A549 (cell line): Measurements from ENCODE around the gene TTI1. TPM values are rescaled to one million over a fixed set of nuclear protein-coding genes. Genes with fewer than 3 reads are reported as not detected.

Source experiments
- ATAC-seq, 2 experiments: fragments of 200-7000 bp in 1 of 2; fragments of >200 bp in 1 of 2; cut with Nextera tagmentation in 1 of 2; cut with Tn5 transposase in 1 of 2; 3 replicates each; pipeline versions ENCODE4 v1.8.0 to v1.9.1; 2018 to 2020; ENCODE audit warnings: mild to moderate bottlenecking in 1 of 2, moderate library complexity in 1 of 2
- CTCF ChIA-PET: fragments of 300-600 bp; sonication (Branson Sonifier 250); formaldehyde crosslinking; extraction: SDS; loops from one replicate; lab custom pipeline; 2021; ENCODE audit warnings: antibody characterized with exemption, inconsistent platforms; lab: Yijun Ruan, JAX
- POLR2A ChIA-PET: fragments of 350-600 bp; formaldehyde crosslinking; extraction: SDS; loops from one replicate; lab custom pipeline; 2021; ENCODE audit warnings: antibody characterized with exemption, inconsistent platforms; lab: Yijun Ruan, JAX
- DNase-seq, 2 experiments: peaks; one replicate each; pipeline versions ENCODE4 v3.0.0 to v3.0.0-alpha.2; 2011 to 2016; ENCODE audit warnings: low read depth in 1 of 2, low spot score in 1 of 2
- FAIRE-seq: peaks from 2 replicates; lab custom pipeline; 2011; peaks lifted over from hg19 to GRCh38; lab: Jason Lieb, UNC
- H3K27ac ChIP-seq, 2 experiments: fragments of >200 bp; sonication (Bioruptor Twin); formaldehyde crosslinking; 3 replicates each; pipeline ENCODE4 v1.5.1; 2016 to 2017
- H3K4me1 ChIP-seq: fragments of >200 bp; sonication (Bioruptor Twin); formaldehyde crosslinking; 3 replicates; pipeline ENCODE4 v1.6.1; 2016
- H3K4me2 ChIP-seq: fragments of >200 bp; sonication (Bioruptor Twin); formaldehyde crosslinking; 3 replicates; pipeline ENCODE4 v1.6.1; 2016
- H3K4me3 ChIP-seq: fragments of >200 bp; sonication (Bioruptor Twin); formaldehyde crosslinking; 3 replicates; pipeline ENCODE4 v1.5.1; 2016
- H3K9me3 ChIP-seq: fragments of >200 bp; sonication (Bioruptor Twin); formaldehyde crosslinking; 3 replicates; pipeline ENCODE4 v1.6.1; 2016
- BCL3 ChIP-seq: fragments of >200 bp; sonication (Bioruptor Twin); formaldehyde crosslinking; IDR thresholded peaks from 3 replicates; pipeline ENCODE4 v1.6.1; 2016
- BHLHE40 ChIP-seq: IDR thresholded peaks from 2 replicates; pipeline ENCODE4 v1.6.1; 2012; ENCODE audit warnings: low read depth, low read length, inconsistent platforms
- CBX8 ChIP-seq: fragments of 200-600 bp; sonication (generic); IDR thresholded peaks from 2 replicates; pipeline ENCODE4 v1.6.1; 2016
- EHF ChIP-seq: fragments of 250-450 bp; sonication (Bioruptor Pico); IDR thresholded peaks from 2 replicates; pipeline ENCODE4 v1.5.0; 2020; ENCODE audit warnings: mild to moderate bottlenecking
- ELK1 ChIP-seq: fragments of 150-350 bp; IDR thresholded peaks from 2 replicates; pipeline ENCODE4 v1.6.1; 2014; ENCODE audit warnings: low read depth, mild to moderate bottlenecking, low read length
- ESRRA ChIP-seq: fragments of 150-350 bp; IDR thresholded peaks from 2 replicates; pipeline ENCODE4 v1.6.1; 2014; ENCODE audit warnings: mild to moderate bottlenecking, low read length, borderline replicate concordance
- GATA3 ChIP-seq: IDR thresholded peaks from 2 replicates; pipeline ENCODE4 v1.6.1; 2012; ENCODE audit warnings: borderline replicate concordance
- HOXA7 ChIP-seq: fragments of 250-450 bp; sonication (Bioruptor Pico); IDR thresholded peaks from 2 replicates; pipeline ENCODE4 v1.5.0; 2020; ENCODE audit warnings: mild to moderate bottlenecking, moderate library complexity
- JUN ChIP-seq, 2 experiments: fragments of >200 bp; sonication (Bioruptor Twin); formaldehyde crosslinking; IDR thresholded peaks; 2 replicates in 1 of 2; 3 replicates in 1 of 2; pipeline ENCODE4 v1.6.1; 2016 to 2017
- KDM5A ChIP-seq: fragments of 200-600 bp; sonication (generic); IDR thresholded peaks from 2 replicates; pipeline ENCODE4 v1.6.1; 2016; ENCODE audit warnings: antibody characterized with exemption, mild to moderate bottlenecking
- MAX ChIP-seq: IDR thresholded peaks from 2 replicates; pipeline ENCODE4 v1.6.1; 2012
- MAZ ChIP-seq: fragments of 150-350 bp; IDR thresholded peaks from 2 replicates; pipeline ENCODE4 v1.6.1; 2014; ENCODE audit warnings: antibody characterized with exemption, low read depth, low read length, borderline replicate concordance
- NFE2L2 ChIP-seq: fragments of 150-350 bp; conservative IDR thresholded peaks from 2 replicates; pipeline ENCODE4 v1.6.1; 2014; ENCODE audit warnings: low read length
- NR3C1 ChIP-seq: fragments of >200 bp; sonication (Bioruptor Twin); formaldehyde crosslinking; IDR thresholded peaks from 3 replicates; pipeline ENCODE4 v1.6.1; 2017
- PBX3 ChIP-seq: IDR thresholded peaks from 2 replicates; pipeline ENCODE4 v1.6.1; 2012
- POLR2AphosphoS2 ChIP-seq: conservative IDR thresholded peaks from 2 replicates; pipeline ENCODE4 v1.6.1; 2012; ENCODE audit warnings: low read length, improper control_type of control experiment, inconsistent platforms
- RCOR1 ChIP-seq: fragments of 150-350 bp; IDR thresholded peaks from 2 replicates; pipeline ENCODE4 v1.6.1; 2014; ENCODE audit warnings: antibody characterized with exemption, low read length, low read depth
- REST ChIP-seq: fragments of 200-600 bp; sonication (generic); IDR thresholded peaks from 2 replicates; pipeline ENCODE4 v1.6.1; 2016; ENCODE audit warnings: antibody characterized with exemption, mild to moderate bottlenecking, moderate library complexity
- RNF2 ChIP-seq: fragments of 200-600 bp; sonication (generic); IDR thresholded peaks from 2 replicates; pipeline ENCODE4 v1.6.1; 2016; ENCODE audit warnings: low read depth, mild to moderate bottlenecking, antibody characterized with exemption, moderate library complexity, borderline replicate concordance
- SREBF2 ChIP-seq: fragments of 450-650 bp; IDR thresholded peaks from 2 replicates; pipeline ENCODE4 v1.6.1; 2014; ENCODE audit warnings: mild to moderate bottlenecking, moderate library complexity
- ZFP36 ChIP-seq: fragments of 450-650 bp; IDR thresholded peaks from 2 replicates; pipeline ENCODE4 v1.6.1; 2014; ENCODE audit warnings: borderline replicate concordance; ENCODE audit not compliant: partially characterized antibody
- ZSCAN20 ChIP-seq: fragments of 250-450 bp; sonication (Bioruptor Pico); IDR thresholded peaks from 2 replicates; pipeline ENCODE4 v1.8.0; 2022; ENCODE audit warnings: mild to moderate bottlenecking, moderate library complexity
- WGBS: methylation state at CpG from one replicate; pipeline ENCODE4 v1.1.6; 2017; ENCODE audit errors: missing lambda C conversion rate; 5-methylcytosine and 5-hydroxymethylcytosine counted together
- polyA plus RNA-seq, 4 experiments: library from polyadenylated mRNA; depleted of rRNA in 3 of 4; stranded (reverse); fragments of >200 nt; fragmentation: RNase III in 1 of 4; extraction: RNeasy Plus Mini Kit Qiagen cat#74134 plus additional on column Dnase treatment in 1 of 4; gene quantifications; 2 replicates in 3 of 4; 3 replicates in 1 of 4; pipeline ENCODE4 v1.2.3, GENCODE V29; 2011 to 2017

The TTI1 gene
- polyA plus RNA-seq, 2 of the 4 experiments (the other 2 are of a cell fraction), result 20.6 to 27.9 TPM

GRCh38 chr20:37938181-37938750 lies 95.0 kb downstream of the TTI1 start:
- H3K4me3 ChIP-seq, result no peak overlapping the region
- no peak for ATAC-seq
- no peak for FAIRE-seq
- H3K9me3 ChIP-seq, result no peaks in the 10 kb centered on the region
- POLR2A ChIA-PET, result no interaction called here
- H3K4me2 ChIP-seq, result no peak overlapping the region
- H3K27ac ChIP-seq, result no peak overlapping the region
- H3K4me1 ChIP-seq, result no peaks in the 10 kb centered on the region
- 86% methylated on average over 6 of the region's 12 CpGs for WGBS
- no peak for TF ChIP-seq GATA3
- TF ChIP-seq HOXA7, result no peak
- TF ChIP-seq CBX8, result no peak
- no peak for TF ChIP-seq BHLHE40
- no peak for TF ChIP-seq JUN (IDR thresholded peaks at IDR 0.05)
- TF ChIP-seq NFE2L2, result no peak
- no peak for TF ChIP-seq REST
- no peak for TF ChIP-seq ZSCAN20 (CRISPR knock-in tag)
- TF ChIP-seq MAZ, result no peak
- TF ChIP-seq RNF2, result no peak
- DNase-seq, result no peak
- CTCF ChIA-PET, result interaction anchor here (1.8 kb wide), 1 partner anchor 374 kb away, joined by 5 read pairs; no protein-coding TSS in a partner anchor

GRCh38 chr20:37937686-37938085 lies 95.6 kb downstream of the TTI1 start:
- Histone ChIP-seq H3K4me3 (no peak overlapping the region), H3K4me2 (no peak overlapping the region), H3K9me3 (no peaks in the 10 kb centered on the region), H3K27ac (no peak overlapping the region), H3K4me1 (no peaks in the 10 kb centered on the region)
- CTCF ChIA-PET, result interaction anchor here (1.4 to 1.8 kb wide), 2 partner anchors 120 to 373 kb away, joined by 5 read pairs; no protein-coding TSS in a partner anchor
- FAIRE-seq, result no peak
- no peak for ATAC-seq
- no peak for TF ChIP-seq MAX
- peak; percentile 45 for TF ChIP-seq ZFP36
- WGBS, result 73% methylated on average over 4 of the region's 4 CpGs
- POLR2A ChIA-PET, result no interaction called here
- DNase-seq, result no peak

- ATAC-seq, result no peak
- Histone ChIP-seq H3K4me1 (no peaks in the 10 kb centered on the region), H3K9me3 (no peaks in the 10 kb centered on the region), H3K27ac (no peak overlapping the region), H3K4me2 (no peak overlapping the region), H3K4me3 (no peak overlapping the region)
- TF ChIP-seq JUN (IDR thresholded peaks at IDR 0.05), result no peak
- DNase-seq, result no peak
- no peak for FAIRE-seq
- POLR2A ChIA-PET, result no interaction called here
- CTCF ChIA-PET, result interaction anchor here (1.4 kb wide), 1 partner anchor 121 kb away, joined by 5 read pairs; no protein-coding TSS in a partner anchor
- WGBS, result 77% methylated on average over 8 of the region's 8 CpGs
Measured at GRCh38 chr20:37936451-37936850, 96.8 kb downstream of the TTI1 start.

- Histone ChIP-seq H3K4me1 (no peaks in the 10 kb centered on the region), H3K4me3 (no peak overlapping the region), H3K4me2 (no peak overlapping the region), H3K9me3 (no peaks in the 10 kb centered on the region), H3K27ac (no peak overlapping the region)
- ChIA-PET CTCF (no interaction called here), POLR2A (no interaction called here)
- ATAC-seq, result no peak
- no peak for DNase-seq
- FAIRE-seq, result no peak
- WGBS, result 86% methylated on average over 10 of the region's 10 CpGs
- TF ChIP-seq MAZ (no peak), KDM5A (no peak), JUN (IDR thresholded peaks at IDR 0.05) (no peak), BCL3 (no peak), PBX3 (no peak), HOXA7 (no peak), POLR2AphosphoS2 (no peak), EHF (CRISPR knock-in tag) (no peak), SREBF2 (no peak), ZSCAN20 (CRISPR knock-in tag) (no peak), RNF2 (no peak), RCOR1 (no peak), NR3C1 (no peak), ESRRA (no peak), ELK1 (no peak)
Measured at GRCh38 chr20:37936041-37936440, 97.2 kb downstream of the TTI1 start.
